G401 (cell line): ENCODE results near the gene CFAP47. TPM values are rescaled to one million over a fixed set of nuclear protein-coding genes. Genes with fewer than 3 reads are reported as not detected.
"Not testable (repeated sequence)": the region's sequence is repeated elsewhere in the genome, so short reads cannot be mapped to it uniquely, and the experiment has no call there.

Experiments used
- DNase-seq: peaks from one replicate; pipeline ENCODE4 v3.0.0-alpha.2; 2015; ENCODE audit warnings: low spot score
- in situ Hi-C: cut with HindIII; loops from 2 replicates; pipeline ENCODE4 v1.10.0; 2016; ENCODE audit warnings: low sequenced_read_pairs, mixed read lengths
- total RNA-seq: library from RNA; depleted of rRNA; stranded (reverse); fragments of >200 nt; shearing (Covaris generic); gene quantifications from 2 replicates; pipeline ENCODE4 v1.2.3, GENCODE V29; 2014

Gene CFAP47
- total RNA-seq, 1 experiment from 2014 or later: not detected

GRCh38 chrX:36218801-36219200 is 299.3 kb downstream of the CFAP47 start:
- in situ Hi-C loops: no loop called here
- DNase-seq: no peak

- in situ Hi-C loops: not testable (repeated sequence)
These were observed 315.4 kb downstream of the CFAP47 start for GRCh38 chrX:36234840-36235528.

GRCh38 chrX:36241397-36241796 is 321.9 kb downstream of the CFAP47 start:
- in situ Hi-C loops: no loop called here
- DNase-seq: no peak

More at GRCh38 chrX:36234840-36235528, 315.4 kb downstream of the CFAP47 start:
- DNase-seq: not testable (repeated sequence)

GRCh38 chrX:36266155-36266554 is 346.6 kb downstream of the CFAP47 start:
- DNase-seq: no peak
- in situ Hi-C loops: no loop called here

- DNase-seq: no peak
- in situ Hi-C loops: no loop called here
These were observed 390.6 kb downstream of the CFAP47 start for GRCh38 chrX:36310136-36310535.

- DNase-seq: no peak
- in situ Hi-C loops: no loop called here
These were observed 394.8 kb downstream of the CFAP47 start for GRCh38 chrX:36314303-36314702.

- DNase-seq: no peak
- in situ Hi-C loops: no loop called here
These were observed 415.0 kb downstream of the CFAP47 start for GRCh38 chrX:36334572-36334971.

GRCh38 chrX:36336751-36337150 is 417.2 kb downstream of the CFAP47 start:
- DNase-seq: no peak
- in situ Hi-C loops: no loop called here

- in situ Hi-C loops: no loop called here
These were observed 424.8 kb downstream of the CFAP47 start for GRCh38 chrX:36344301-36344700.

GRCh38 chrX:36348509-36348908 is 429.0 kb downstream of the CFAP47 start:
- in situ Hi-C loops: no loop called here
- no peak for DNase-seq

More at GRCh38 chrX:36344301-36344700, 424.8 kb downstream of the CFAP47 start:
- DNase-seq: no peak

GRCh38 chrX:36357855-36358254 is 438.3 kb downstream of the CFAP47 start:
- DNase-seq: no peak
- in situ Hi-C loops: no loop called here

- no peak for DNase-seq
- in situ Hi-C loops: no loop called here
These were observed 444.7 kb downstream of the CFAP47 start for GRCh38 chrX:36364262-36364661.

GRCh38 chrX:36383495-36383894 is 464.0 kb downstream of the CFAP47 start:
- no peak for DNase-seq
- in situ Hi-C loops: no loop called here

- no peak for DNase-seq
- in situ Hi-C loops: no loop called here
These were observed 469.4 kb downstream of the CFAP47 start for GRCh38 chrX:36388901-36389300.

- DNase-seq: no peak
- in situ Hi-C loops: no loop called here
These were observed 482.2 kb downstream of the CFAP47 start for GRCh38 chrX:36401774-36402173.

GRCh38 chrX:36407836-36408235 is 488.3 kb downstream of the CFAP47 start:
- in situ Hi-C loops: no loop called here

GRCh38 chrX:36414056-36414455 is 494.5 kb downstream of the CFAP47 start:
- no peak for DNase-seq
- in situ Hi-C loops: no loop called here

More at GRCh38 chrX:36407836-36408235, 488.3 kb downstream of the CFAP47 start:
- no peak for DNase-seq

GRCh38 chrX:36422368-36422767 is 502.8 kb downstream of the CFAP47 start:
- in situ Hi-C loops: no loop called here
- no peak for DNase-seq

- no peak for DNase-seq
- in situ Hi-C loops: no loop called here
These were observed 512.3 kb downstream of the CFAP47 start for GRCh38 chrX:36431819-36432218.

GRCh38 chrX:36434522-36434921 is 515.0 kb downstream of the CFAP47 start:
- in situ Hi-C loops: no loop called here
- no peak for DNase-seq
